A673 (cell line): ENCODE data around the gene LSM3.

Experiments used
- EZH2 ChIP-seq: fragments of 200-600 bp; sonication (generic); IDR thresholded peaks from 2 replicates; pipeline ENCODE4 v1.6.1; 2017; ENCODE audit warnings: borderline replicate concordance, low read depth, mild to moderate bottlenecking, mixed read lengths, antibody characterized with exemption, low read length; ENCODE audit not compliant: poor library complexity, severe bottlenecking
- TF ChIP-seq, protein P1 (sequence below): fragments of 300-800, 200-600 bp; sonication (generic); conservative IDR thresholded peaks from 2 replicates; pipeline ENCODE4 v1.5.1; 2017; ENCODE audit warnings: low read depth, mild to moderate bottlenecking, antibody characterized with exemption, low read length, moderate library complexity, mixed read lengths

DNA sequence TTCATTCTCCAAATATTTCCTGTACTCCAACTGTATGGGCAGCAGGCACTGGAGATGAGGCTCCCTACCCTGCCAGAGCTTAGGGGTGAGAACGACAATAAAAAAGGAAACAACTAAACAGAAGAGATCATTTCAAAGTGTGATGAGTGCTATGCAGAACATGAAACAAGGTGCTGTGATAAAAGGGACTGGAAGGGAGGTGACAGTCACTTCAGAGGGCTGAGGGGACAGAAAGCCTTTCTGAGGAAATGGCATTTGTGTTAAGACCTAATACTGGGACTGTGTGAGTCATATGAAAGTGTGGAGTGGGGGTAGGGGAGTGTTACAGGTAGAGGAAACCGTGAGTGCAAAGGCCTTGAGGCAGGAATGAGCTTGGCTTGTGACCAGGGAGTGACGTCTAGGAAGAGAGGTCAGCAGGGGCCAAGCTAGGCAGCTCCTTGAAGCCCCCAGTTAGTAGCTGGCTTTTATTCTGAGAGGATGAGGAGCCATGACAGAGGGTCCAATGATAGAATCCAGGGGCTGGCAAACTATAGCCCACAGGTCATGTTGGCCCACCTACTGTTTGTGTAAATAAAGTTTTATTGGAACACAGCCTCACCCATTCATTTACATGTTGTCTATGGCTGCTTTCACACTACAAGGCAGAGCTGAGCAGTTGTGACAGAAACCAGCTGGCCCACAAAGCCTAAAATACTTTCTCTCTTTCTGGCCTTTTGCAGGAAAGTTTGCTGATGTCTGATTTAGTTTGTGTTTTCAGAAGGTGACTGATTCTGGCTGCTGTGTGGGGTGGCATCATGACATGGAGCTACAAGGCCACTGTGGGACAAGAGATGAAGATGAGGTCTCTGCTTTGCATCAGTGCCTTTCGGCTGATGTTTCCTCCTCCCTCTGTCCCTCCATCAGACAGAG is 56.6 kb downstream of the LSM3 start:
- TF ChIP-seq, protein P1, sequence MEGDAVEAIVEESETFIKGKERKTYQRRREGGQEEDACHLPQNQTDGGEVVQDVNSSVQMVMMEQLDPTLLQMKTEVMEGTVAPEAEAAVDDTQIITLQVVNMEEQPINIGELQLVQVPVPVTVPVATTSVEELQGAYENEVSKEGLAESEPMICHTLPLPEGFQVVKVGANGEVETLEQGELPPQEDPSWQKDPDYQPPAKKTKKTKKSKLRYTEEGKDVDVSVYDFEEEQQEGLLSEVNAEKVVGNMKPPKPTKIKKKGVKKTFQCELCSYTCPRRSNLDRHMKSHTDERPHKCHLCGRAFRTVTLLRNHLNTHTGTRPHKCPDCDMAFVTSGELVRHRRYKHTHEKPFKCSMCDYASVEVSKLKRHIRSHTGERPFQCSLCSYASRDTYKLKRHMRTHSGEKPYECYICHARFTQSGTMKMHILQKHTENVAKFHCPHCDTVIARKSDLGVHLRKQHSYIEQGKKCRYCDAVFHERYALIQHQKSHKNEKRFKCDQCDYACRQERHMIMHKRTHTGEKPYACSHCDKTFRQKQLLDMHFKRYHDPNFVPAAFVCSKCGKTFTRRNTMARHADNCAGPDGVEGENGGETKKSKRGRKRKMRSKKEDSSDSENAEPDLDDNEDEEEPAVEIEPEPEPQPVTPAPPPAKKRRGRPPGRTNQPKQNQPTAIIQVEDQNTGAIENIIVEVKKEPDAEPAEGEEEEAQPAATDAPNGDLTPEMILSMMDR: no peak
- no peak for TF ChIP-seq EZH2
